ENCODE results near the gene RHD.

GRCh38 chr1:25361901-25362300, 89.6 kb downstream of the RHD start:
- TF ChIP-seq, protein P1, sequence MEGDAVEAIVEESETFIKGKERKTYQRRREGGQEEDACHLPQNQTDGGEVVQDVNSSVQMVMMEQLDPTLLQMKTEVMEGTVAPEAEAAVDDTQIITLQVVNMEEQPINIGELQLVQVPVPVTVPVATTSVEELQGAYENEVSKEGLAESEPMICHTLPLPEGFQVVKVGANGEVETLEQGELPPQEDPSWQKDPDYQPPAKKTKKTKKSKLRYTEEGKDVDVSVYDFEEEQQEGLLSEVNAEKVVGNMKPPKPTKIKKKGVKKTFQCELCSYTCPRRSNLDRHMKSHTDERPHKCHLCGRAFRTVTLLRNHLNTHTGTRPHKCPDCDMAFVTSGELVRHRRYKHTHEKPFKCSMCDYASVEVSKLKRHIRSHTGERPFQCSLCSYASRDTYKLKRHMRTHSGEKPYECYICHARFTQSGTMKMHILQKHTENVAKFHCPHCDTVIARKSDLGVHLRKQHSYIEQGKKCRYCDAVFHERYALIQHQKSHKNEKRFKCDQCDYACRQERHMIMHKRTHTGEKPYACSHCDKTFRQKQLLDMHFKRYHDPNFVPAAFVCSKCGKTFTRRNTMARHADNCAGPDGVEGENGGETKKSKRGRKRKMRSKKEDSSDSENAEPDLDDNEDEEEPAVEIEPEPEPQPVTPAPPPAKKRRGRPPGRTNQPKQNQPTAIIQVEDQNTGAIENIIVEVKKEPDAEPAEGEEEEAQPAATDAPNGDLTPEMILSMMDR (IDR thresholded peaks at IDR 0.05): no peak
- TF ChIP-seq POLR2A (IDR thresholded peaks at IDR 0.05): no peak
